Ascending aorta (tissue), 2 donors: Measurements from ENCODE around the gene ANO9. TPM values are rescaled to one million over a fixed set of nuclear protein-coding genes. Genes with fewer than 3 reads are reported as not detected.

Source experiments
- DNase-seq, 2 donors: peaks; one replicate each; pipeline ENCODE4 v3.0.0-alpha.2; 2019; ENCODE audit warnings: low spot score in 2 of 2
- H3K27ac ChIP-seq, 2 donors: fragments of 200-600 bp; sonication (generic); one replicate each; pipeline ENCODE4 v1.5.1; 2016 to 2017; ENCODE audit warnings: mild to moderate bottlenecking in 1 of 2
- H3K27me3 ChIP-seq: fragments of 200-600 bp; sonication (generic); one replicate; pipeline ENCODE4 v1.5.1; 2017
- H3K36me3 ChIP-seq, 2 donors: fragments of 200-600 bp; sonication (generic); one replicate each; pipeline ENCODE4 v1.5.1; 2016
- H3K4me1 ChIP-seq, 2 donors: fragments of 200-600 bp; sonication (generic); one replicate each; pipeline ENCODE4 v1.5.1; 2016 to 2017; ENCODE audit warnings: mild to moderate bottlenecking in 1 of 2
- H3K4me3 ChIP-seq, 2 donors: fragments of 200-600 bp; sonication (generic); one replicate each; pipeline ENCODE4 v1.5.1; 2016 to 2017; ENCODE audit warnings: mild to moderate bottlenecking in 1 of 2
- H3K9me3 ChIP-seq, 2 donors: fragments of 200-600 bp; sonication (generic); one replicate each; pipeline ENCODE4 v1.5.1; 2016
- intact Hi-C: fragments of 100-400 bp; cut with DNase I; formaldehyde crosslinking; loops from one replicate; pipeline ENCODE4 v1.15.1; 2023
- total RNA-seq: library from RNA; depleted of rRNA; stranded (reverse); fragments of >200 nt; gene quantifications from one replicate; pipeline ENCODE4 v1.1.0, GENCODE V29; 2016
- TF ChIP-seq, protein P1 (sequence below), 3 experiments: fragments of 200-600 bp in 2 of 3; fragments of 450-650 bp in 1 of 3; sonication (generic) in 2 of 3; IDR thresholded peaks; one replicate each; pipeline ENCODE4 v1.5.1; 2016 to 2019; ENCODE audit warnings: antibody characterized with exemption in 3 of 3, mild to moderate bottlenecking in 1 of 3, moderate library complexity in 1 of 3

Gene ANO9
- total RNA-seq, 1 donor from 2014 or later = 4.0 TPM

GRCh38 chr11:434496-434895, 7.3 kb downstream of the ANO9 start:
- no peak for DNase-seq
- Histone ChIP-seq H3K9me3 (no peaks in the 10 kb centered on the region), H3K27ac (no peak overlapping the region), H3K36me3 (no peaks in the 10 kb centered on the region), H3K27me3 (no peaks in the 10 kb centered on the region), H3K4me3 (no peak overlapping the region), H3K4me1 (no peaks in the 10 kb centered on the region)
- TF ChIP-seq, protein P1, sequence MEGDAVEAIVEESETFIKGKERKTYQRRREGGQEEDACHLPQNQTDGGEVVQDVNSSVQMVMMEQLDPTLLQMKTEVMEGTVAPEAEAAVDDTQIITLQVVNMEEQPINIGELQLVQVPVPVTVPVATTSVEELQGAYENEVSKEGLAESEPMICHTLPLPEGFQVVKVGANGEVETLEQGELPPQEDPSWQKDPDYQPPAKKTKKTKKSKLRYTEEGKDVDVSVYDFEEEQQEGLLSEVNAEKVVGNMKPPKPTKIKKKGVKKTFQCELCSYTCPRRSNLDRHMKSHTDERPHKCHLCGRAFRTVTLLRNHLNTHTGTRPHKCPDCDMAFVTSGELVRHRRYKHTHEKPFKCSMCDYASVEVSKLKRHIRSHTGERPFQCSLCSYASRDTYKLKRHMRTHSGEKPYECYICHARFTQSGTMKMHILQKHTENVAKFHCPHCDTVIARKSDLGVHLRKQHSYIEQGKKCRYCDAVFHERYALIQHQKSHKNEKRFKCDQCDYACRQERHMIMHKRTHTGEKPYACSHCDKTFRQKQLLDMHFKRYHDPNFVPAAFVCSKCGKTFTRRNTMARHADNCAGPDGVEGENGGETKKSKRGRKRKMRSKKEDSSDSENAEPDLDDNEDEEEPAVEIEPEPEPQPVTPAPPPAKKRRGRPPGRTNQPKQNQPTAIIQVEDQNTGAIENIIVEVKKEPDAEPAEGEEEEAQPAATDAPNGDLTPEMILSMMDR (IDR thresholded peaks at IDR 0.05) = no peak
- intact Hi-C loops = no loop called here

GRCh38 chr11:433641-434040, 8.2 kb downstream of the ANO9 start:
- DNase-seq = no peak
- intact Hi-C loops = no loop called here
- H3K9me3 ChIP-seq = no peaks in the 10 kb centered on the region
- no peak overlapping the region for H3K4me3 ChIP-seq
- no peaks in the 10 kb centered on the region for H3K27me3 ChIP-seq
- TF ChIP-seq, protein P1 (IDR thresholded peaks at IDR 0.05) = no peak
- H3K27ac ChIP-seq = no peak overlapping the region
- H3K4me1 ChIP-seq = no peaks in the 10 kb centered on the region
- no peaks in the 10 kb centered on the region for H3K36me3 ChIP-seq

DNA sequence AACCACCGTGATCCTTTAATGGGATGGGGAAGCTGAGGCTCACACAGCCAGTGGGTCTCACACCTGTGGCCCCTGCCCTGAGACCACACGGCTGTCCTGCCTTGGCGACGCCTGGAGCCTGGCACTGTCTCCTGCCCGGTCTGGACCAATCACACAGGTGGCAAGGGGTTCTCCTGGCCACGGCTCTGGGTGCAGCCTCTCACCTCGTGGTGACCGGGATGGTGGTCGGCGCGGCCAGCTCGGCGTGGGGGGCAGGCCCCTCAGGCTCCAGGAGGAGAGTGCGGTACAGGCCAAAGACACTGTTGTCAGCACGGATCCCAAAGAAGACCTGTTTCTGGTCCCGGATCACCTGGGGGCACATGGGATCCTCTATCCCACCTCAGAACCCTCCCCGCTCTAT, 8.7 kb downstream of the ANO9 start:
- intact Hi-C loops = no loop called here

GRCh38 chr11:432501-433100, 9.2 kb downstream of the ANO9 start:
- intact Hi-C loops = no loop called here
- no peaks in the 10 kb centered on the region for H3K36me3 ChIP-seq
- no peak overlapping the region for H3K27ac ChIP-seq
- no peaks in the 10 kb centered on the region for H3K27me3 ChIP-seq
- no peaks in the 10 kb centered on the region for H3K4me1 ChIP-seq
- H3K4me3 ChIP-seq = no peak overlapping the region
- TF ChIP-seq, protein P1 (IDR thresholded peaks at IDR 0.05) = no peak
- DNase-seq = no peak
- no peaks in the 10 kb centered on the region for H3K9me3 ChIP-seq

More for the DNA sequence above, 8.7 kb downstream of the ANO9 start:
- no peak overlapping the region for H3K27ac ChIP-seq
- no peaks in the 10 kb centered on the region for H3K9me3 ChIP-seq
- no peaks in the 10 kb centered on the region for H3K27me3 ChIP-seq
- H3K4me3 ChIP-seq = no peak overlapping the region
- no peaks in the 10 kb centered on the region for H3K4me1 ChIP-seq
- DNase-seq = no peak
- no peaks in the 10 kb centered on the region for H3K36me3 ChIP-seq
- TF ChIP-seq, protein P1 (IDR thresholded peaks at IDR 0.05) = no peak

DNA sequence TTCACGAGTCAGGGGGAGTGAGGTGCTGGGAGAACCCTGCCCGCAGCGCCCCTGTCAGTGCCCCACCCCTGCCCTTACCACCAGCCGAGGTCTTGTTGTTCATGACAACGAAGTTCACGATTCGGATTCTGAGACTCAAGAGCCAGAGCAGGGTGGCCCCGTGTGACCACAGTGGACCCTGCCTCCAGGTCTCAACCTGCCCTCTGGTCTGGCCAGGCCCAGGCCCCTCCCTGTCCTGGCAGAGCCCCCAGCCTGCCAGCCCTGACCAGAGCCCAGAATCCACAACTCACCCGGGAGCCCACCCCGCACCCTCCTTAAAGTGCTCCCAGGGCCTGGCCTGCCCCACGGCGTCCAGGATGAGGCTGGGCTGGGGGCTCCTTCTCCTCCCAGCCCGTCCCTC, 9.9 kb downstream of the ANO9 start:
- H3K27me3 ChIP-seq = no peaks in the 10 kb centered on the region
- H3K4me3 ChIP-seq = no peak overlapping the region
- no peaks in the 10 kb centered on the region for H3K9me3 ChIP-seq
- H3K4me1 ChIP-seq = no peaks in the 10 kb centered on the region
- intact Hi-C loops = no loop called here
- no peak for DNase-seq
- H3K27ac ChIP-seq = no peak overlapping the region
- TF ChIP-seq, protein P1 (IDR thresholded peaks at IDR 0.05) = no peak
- no peaks in the 10 kb centered on the region for H3K36me3 ChIP-seq
